Urothelium cell line (cell line): Measurements from ENCODE around the gene MAP2K1.
"Not testable (repeated sequence)": the region's sequence is repeated elsewhere in the genome, so short reads cannot be mapped to it uniquely, and the experiment has no call there.

ENCODE experiments used
- DNase-seq: peaks from one replicate; pipeline ENCODE4 v3.0.0; 2011; ENCODE audit warnings: low spot score, mixed read lengths
- FAIRE-seq: peaks from 2 replicates; lab custom pipeline; 2011; peaks lifted over from hg19 to GRCh38; lab: Jason Lieb, UNC

Gene MAP2K1

GRCh38 chr15:66422347-66422746, 35.6 kb downstream of the MAP2K1 start:
- no peak for FAIRE-seq
- DNase-seq = no peak

GRCh38 chr15:66423149-66423548, 36.4 kb downstream of the MAP2K1 start:
- no peak for DNase-seq
- no peak for FAIRE-seq

- DNase-seq (no peak), FAIRE-seq (no peak)
Measured at GRCh38 chr15:66424963-66425612, 38.4 kb downstream of the MAP2K1 start.

- FAIRE-seq (no peak), DNase-seq (no peak)
Measured at GRCh38 chr15:66425837-66426236, 39.1 kb downstream of the MAP2K1 start.

- FAIRE-seq = no peak
Measured at GRCh38 chr15:66429117-66429516, 42.4 kb downstream of the MAP2K1 start.

GRCh38 chr15:66429546-66429945, 42.8 kb downstream of the MAP2K1 start:
- no peak for DNase-seq

More at GRCh38 chr15:66429117-66429516, 42.4 kb downstream of the MAP2K1 start:
- no peak for DNase-seq

GRCh38 chr15:66430627-66431255, 44.0 kb downstream of the MAP2K1 start:
- FAIRE-seq (no peak), DNase-seq (no peak)

More at GRCh38 chr15:66429546-66429945, 42.8 kb downstream of the MAP2K1 start:
- no peak for FAIRE-seq

- FAIRE-seq (no peak), DNase-seq (no peak)
Measured at GRCh38 chr15:66433726-66434125, 47.0 kb downstream of the MAP2K1 start.

- FAIRE-seq (no peak), DNase-seq (no peak)
Measured at GRCh38 chr15:66440501-66440900, 53.8 kb downstream of the MAP2K1 start.

- DNase-seq (no peak), FAIRE-seq (no peak)
Measured at GRCh38 chr15:66452420-66452819, 65.7 kb downstream of the MAP2K1 start.

- DNase-seq (no peak), FAIRE-seq (no peak)
Measured at GRCh38 chr15:66452971-66453580, 66.4 kb downstream of the MAP2K1 start.

GRCh38 chr15:66454143-66454542, 67.4 kb downstream of the MAP2K1 start:
- no peak for DNase-seq
- FAIRE-seq = no peak

- FAIRE-seq = no peak
- DNase-seq = no peak
Measured at GRCh38 chr15:66456211-66456610, 69.5 kb downstream of the MAP2K1 start.

- DNase-seq (peak; percentile 47), FAIRE-seq (no peak)
Measured at GRCh38 chr15:66459818-66460615, 73.3 kb downstream of the MAP2K1 start.

- FAIRE-seq, DNase-seq: not testable (repeated sequence)
Measured at GRCh38 chr15:66461294-66461693, 74.6 kb downstream of the MAP2K1 start.

GRCh38 chr15:66461917-66462316, 75.2 kb downstream of the MAP2K1 start:
- FAIRE-seq (peak; percentile 83), DNase-seq (no peak)

GRCh38 chr15:66462627-66463026, 75.9 kb downstream of the MAP2K1 start:
- DNase-seq (no peak), FAIRE-seq (no peak)

GRCh38 chr15:66465294-66465693, 78.6 kb downstream of the MAP2K1 start:
- FAIRE-seq = not testable (repeated sequence)

GRCh38 chr15:66467162-66468040, 80.7 kb downstream of the MAP2K1 start:
- DNase-seq, FAIRE-seq: not testable (repeated sequence)

More at GRCh38 chr15:66465294-66465693, 78.6 kb downstream of the MAP2K1 start:
- DNase-seq = not testable (repeated sequence)

GRCh38 chr15:66470825-66471224, 84.1 kb downstream of the MAP2K1 start:
- DNase-seq, FAIRE-seq: not testable (repeated sequence)
